AML-193 (cell line): ENCODE data around the gene USP51.
"Not testable (repeated sequence)": the region's sequence is repeated elsewhere in the genome, so short reads cannot be mapped to it uniquely, and the experiment has no call there.

Experiments
- DNase-seq, 2 experiments: peaks; one replicate each; lab custom pipeline; 2025; lab: John Stamatoyannopoulos, UW

Gene USP51

DNA sequence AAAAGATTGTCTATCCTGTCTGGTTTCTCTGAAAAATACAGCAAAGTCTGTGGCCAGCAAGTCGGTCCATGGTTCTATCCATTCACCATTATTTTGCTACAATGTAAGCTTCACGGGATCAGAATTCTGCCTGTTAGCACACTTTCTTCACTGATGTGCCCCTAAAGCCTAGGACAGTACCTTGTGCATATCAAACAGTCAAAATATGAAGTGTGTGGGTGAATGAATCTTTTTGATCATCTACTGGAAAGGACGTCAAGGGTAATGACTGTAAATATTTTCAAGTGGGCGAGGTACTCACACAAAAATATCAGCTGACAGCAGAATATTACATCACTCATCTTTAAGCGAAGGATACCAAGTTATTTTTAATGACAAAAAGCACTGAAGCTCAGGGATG, 24.5 kb downstream of the USP51 start:
- DNase-seq, result not testable (repeated sequence)

DNA sequence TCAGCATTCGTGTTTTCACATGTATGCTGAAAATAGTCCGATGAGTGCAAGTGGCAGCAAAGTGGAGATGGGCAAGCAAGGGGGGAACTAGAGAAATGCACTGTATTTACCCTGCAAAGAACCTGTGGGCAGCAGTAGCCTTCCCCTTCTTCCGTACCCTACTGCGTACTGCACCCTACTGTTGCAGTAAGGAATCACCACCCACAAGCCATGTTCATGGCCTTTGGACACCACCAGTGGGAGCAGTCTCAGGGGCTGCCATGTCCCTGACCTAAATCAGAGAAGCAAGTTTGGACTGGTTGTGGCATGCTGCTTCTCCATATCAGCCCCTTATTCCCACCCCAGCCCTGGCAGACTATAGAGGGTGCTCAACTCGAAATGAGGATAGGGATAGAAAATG, 25.6 kb downstream of the USP51 start:
- not testable (repeated sequence) for DNase-seq

DNA sequence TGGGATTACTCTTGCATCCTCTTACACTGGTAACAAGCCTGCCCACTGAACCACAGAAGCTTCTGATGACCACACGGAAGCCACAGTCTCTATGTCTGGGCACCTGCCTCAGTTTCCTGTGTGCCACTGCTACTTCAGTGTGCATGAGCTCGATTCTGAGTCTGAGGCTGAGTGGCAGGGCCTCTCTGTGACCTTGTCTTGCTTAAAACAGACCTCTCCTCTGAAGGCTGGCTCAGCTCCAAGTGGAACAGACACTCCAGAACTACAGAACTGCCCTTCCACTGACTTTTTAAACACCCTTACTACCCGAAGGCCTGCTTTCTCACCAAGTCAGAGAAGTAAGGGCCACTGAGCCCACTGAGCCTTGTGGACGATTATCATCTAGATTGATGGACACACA, 29.7 kb downstream of the USP51 start:
- not testable (repeated sequence) for DNase-seq

DNA sequence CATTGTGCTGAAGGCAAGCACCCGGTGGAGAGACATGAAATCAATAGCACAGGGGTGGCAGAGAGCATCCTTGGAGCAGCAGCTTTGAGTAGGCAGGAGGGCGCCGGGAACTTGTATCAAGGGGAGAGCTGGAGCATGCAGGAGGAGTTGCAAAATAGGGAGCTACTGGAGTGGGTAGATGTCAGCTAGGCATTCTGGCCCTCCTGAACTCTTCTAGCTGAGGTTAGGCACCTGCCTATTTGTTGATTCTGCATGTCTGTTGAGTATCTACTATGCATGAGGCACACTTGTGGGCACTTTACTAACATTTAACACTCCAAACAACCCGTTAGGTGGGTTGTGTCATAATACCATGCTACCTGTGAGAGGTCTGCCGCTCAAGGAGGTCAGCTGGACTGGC, 30.2 kb downstream of the USP51 start:
- DNase-seq, result not testable (repeated sequence)

DNA sequence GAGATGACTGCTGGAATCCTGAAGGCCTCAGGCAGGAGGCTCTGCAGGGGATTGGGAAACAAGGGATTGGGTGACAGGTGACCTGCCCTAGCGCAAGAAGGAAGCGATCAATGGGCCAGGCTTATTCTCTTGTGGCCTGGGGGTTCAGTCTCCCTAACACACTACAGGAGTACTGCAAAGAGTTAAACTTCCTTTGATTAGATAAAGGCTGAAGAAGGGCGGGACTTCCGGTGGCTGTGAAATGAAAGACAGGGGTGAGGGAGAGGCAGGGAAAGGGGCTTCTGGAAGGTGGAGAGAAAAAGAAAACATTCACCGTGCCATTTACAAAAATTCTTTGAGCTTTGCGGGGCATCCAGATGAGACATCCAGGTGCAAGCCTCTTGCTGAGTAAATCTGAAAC, 33.9 kb downstream of the USP51 start:
- DNase-seq, result not testable (repeated sequence)

DNA sequence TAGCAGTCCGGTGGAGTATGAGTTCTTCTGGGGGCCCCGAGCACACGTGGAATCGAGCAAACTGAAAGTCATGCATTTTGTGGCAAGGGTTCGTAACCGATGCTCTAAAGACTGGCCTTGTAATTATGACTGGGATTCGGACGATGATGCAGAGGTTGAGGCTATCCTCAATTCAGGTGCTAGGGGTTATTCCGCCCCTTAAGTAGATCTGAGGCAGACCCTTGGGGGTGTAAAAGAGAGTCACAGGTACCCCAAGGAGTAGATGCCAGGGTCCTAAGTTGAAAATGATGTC, 36.9 kb downstream of the USP51 start:
- no peak for DNase-seq

DNA sequence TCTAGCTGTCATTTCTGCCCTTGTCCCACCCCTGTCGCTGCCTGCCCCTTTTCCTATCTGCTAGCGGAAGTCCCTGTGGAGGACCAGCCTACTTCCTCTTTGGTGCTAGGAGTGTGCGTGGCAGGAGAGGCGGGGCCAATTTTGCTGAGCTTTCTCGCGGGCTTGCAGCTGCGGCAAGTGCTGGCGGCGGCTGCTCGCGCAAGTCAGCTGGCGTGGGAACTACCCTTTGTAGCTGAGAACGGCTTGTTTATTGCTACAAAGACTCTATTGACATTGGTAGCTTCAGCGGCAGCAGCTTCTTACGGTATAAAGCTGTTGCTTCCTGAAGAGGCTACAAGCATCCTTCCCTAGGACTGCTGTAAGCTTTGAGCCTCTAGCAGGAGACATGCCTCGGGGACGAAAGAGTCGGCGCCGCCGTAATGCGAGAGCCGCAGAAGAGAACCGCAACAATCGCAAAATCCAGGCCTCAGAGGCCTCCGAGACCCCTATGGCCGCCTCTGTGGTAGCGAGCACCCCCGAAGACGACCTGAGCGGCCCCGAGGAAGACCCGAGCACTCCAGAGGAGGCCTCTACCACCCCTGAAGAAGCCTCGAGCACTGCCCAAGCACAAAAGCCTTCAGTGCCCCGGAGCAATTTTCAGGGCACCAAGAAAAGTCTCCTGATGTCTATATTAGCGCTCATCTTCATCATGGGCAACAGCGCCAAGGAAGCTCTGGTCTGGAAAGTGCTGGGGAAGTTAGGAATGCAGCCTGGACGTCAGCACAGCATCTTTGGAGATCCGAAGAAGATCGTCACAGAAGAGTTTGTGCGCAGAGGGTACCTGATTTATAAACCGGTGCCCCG, 37.4 kb downstream of the USP51 start, which contains the start of gene MAGEH1:
Gene MAGEH1 (plus strand): TSS at position 138 of the 843 bp plus-strand sequence. CDS start 248 bp downstream, at position 386.
- peak; percentile 40 to 57 for DNase-seq

DNA sequence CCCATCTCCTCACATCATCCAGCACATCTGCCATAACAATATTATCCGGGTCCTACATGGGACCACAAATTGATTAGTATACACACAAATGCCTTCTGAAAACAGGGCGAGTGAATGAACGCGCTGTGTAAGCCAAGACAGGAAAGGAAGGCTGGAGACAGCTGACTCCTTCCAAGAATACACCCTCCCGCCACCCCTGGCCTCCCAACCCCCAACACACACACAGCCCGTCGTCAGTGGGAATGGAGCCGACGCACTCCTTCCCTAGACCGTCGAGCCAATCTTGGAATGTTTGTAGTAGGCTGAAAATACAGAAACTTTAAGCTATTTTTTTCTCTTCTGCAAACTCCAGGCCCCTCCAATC, 38.0 kb downstream of the USP51 start:
- no peak for DNase-seq

DNA sequence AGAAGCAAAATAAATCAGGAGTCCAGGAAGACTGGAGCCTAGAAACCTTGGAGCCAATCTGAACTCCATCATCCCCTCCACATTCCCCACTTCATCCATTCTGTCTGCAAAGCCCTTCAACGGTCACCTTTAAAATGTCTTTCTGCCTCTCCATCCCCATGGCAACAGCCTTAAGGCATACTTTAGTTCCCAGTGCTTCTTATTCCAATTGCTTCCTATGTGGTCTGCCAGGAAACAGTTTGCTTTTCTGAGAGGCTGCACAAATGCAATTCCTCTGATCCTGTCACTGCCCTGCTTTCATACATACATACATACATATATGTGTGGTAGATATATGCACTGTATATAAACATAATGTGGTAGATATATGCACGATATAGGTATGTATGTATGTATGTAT, 38.5 kb downstream of the USP51 start:
- no peak for DNase-seq

DNA sequence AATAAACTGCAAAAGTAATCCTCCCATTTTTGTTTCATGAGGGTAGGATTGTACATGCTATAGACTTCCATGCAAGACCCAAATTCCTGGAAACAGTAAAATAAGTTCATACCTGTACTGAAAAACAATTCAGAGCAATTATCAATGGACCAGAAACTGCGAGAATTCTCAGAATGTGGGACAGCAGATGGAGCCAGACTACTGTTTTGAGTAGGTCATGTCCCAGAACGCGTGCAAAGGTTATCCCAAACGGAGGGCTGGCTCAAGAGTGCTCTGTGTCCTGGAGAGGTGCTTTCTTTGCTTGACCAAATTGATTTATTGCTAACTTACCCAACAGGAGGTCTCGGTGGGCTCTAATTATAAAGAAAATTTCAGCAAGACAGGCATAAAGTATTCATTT, 39.4 kb downstream of the USP51 start:
- DNase-seq, result no peak

DNA sequence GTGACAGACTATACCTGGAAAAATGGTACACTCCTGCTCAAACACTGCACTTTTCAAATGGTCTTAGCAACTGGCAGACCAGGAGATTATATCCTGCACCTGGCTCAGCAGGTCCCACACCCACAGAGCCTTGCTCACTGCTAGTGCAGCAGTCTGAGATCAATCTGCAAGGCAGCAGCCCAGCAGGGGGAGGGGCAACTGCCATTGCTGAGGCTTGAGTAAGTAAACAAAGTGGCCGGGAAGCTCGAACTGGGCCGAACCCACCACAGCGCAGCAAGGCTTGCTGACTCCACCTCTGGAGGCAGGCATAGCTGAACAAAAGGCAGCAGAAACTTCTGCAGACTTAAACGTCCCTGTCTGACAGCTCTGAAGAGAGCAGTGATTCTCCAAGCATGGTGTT, 46.2 kb downstream of the USP51 start:
- DNase-seq, result not testable (repeated sequence)
